HG03558 (cell line): Measurements from ENCODE around the gene THY1.
A peak's percentile ranks its signal among the peaks of the same experiment; 100 is the strongest.
"Not testable (repeated sequence)": the region's sequence is repeated elsewhere in the genome, so short reads cannot be mapped to it uniquely, and the experiment has no call there.

Experiments
- ATAC-seq: cut with Tn5 transposase; IDR thresholded peaks from one replicate; pipeline ENCODE4 v1.9.1; 2021; ENCODE audit warnings: moderate number of reproducible peaks; ENCODE audit not compliant: unreplicated experiment; ENCODE audit errors: extremely low read depth

Gene THY1

GRCh38 chr11:119389611-119390254 is 33.2 kb downstream of the THY1 start:
- ATAC-seq, result no peak

GRCh38 chr11:119388103-119388502 is 34.9 kb downstream of the THY1 start:
- ATAC-seq, result no peak

GRCh38 chr11:119384332-119384731 is 38.6 kb downstream of the THY1 start:
- ATAC-seq, result no peak

GRCh38 chr11:119382513-119382912 is 40.5 kb downstream of the THY1 start:
- ATAC-seq, result not testable (repeated sequence)

- no peak for ATAC-seq
Measured at GRCh38 chr11:119382101-119382500, 40.9 kb downstream of the THY1 start.

- ATAC-seq, result peak; percentile 87
Measured at GRCh38 chr11:119381181-119381988, 41.6 kb downstream of the THY1 start, which contains the start of gene USP2. Gene USP2, minus strand, starts transcription at chr11:119381690. Its CDS starts 8,210 bp downstream, at chr11:119373480.

- ATAC-seq, result no peak
Measured at GRCh38 chr11:119380827-119381180, 42.2 kb downstream of the THY1 start.

GRCh38 chr11:119380160-119380826 is 42.7 kb downstream of the THY1 start:
- no peak for ATAC-seq

- no peak for ATAC-seq
Measured at GRCh38 chr11:119378851-119379465, 44.0 kb downstream of the THY1 start.

- no peak for ATAC-seq
Measured at GRCh38 chr11:119377961-119378667, 44.9 kb downstream of the THY1 start.

- ATAC-seq, result no peak
Measured at GRCh38 chr11:119377112-119377901, 45.7 kb downstream of the THY1 start.

GRCh38 chr11:119376197-119376847 is 46.6 kb downstream of the THY1 start:
- no peak for ATAC-seq

- no peak for ATAC-seq
Measured at GRCh38 chr11:119375337-119376196, 47.4 kb downstream of the THY1 start.

GRCh38 chr11:119374632-119375336 is 48.2 kb downstream of the THY1 start:
- ATAC-seq, result no peak

- ATAC-seq, result no peak
Measured at GRCh38 chr11:119373921-119374631, 48.9 kb downstream of the THY1 start.

- ATAC-seq, result no peak
Measured at GRCh38 chr11:119373059-119373920, 49.7 kb downstream of the THY1 start.
